Natural killer cell (primary cell): ENCODE results near the gene TSPAN13. TPM values are rescaled to one million over a fixed set of nuclear protein-coding genes. Genes with fewer than 3 reads are reported as not detected.

ENCODE experiments used
- ATAC-seq, 3 donors: fragments of 150-1000 bp in 2 of 3; fragments of 200-7000 bp in 1 of 3; cut with Tn5 transposase; 1 replicate in 1 of 3; 2 replicates in 2 of 3; pipeline ENCODE4 v1.10.0; 2021; ENCODE audit warnings: mild to moderate bottlenecking in 2 of 3, moderate library complexity in 2 of 3
- DNase-seq, 2 donors: peaks; one replicate each; pipeline versions ENCODE4 v3.0.0 to v3.0.0-alpha.2; 2013 to 2021; ENCODE audit warnings: mixed read lengths in 1 of 2
- H3K27ac ChIP-seq: one replicate; pipeline ENCODE4 v1.5.1; 2013; ENCODE audit warnings: mild to moderate bottlenecking, low read length
- H3K27me3 ChIP-seq: one replicate; pipeline ENCODE4 v1.6.1; 2013; ENCODE audit warnings: low read length; ENCODE audit not compliant: control insufficient read depth, insufficient read depth
- H3K36me3 ChIP-seq: one replicate; pipeline ENCODE4 v1.6.1; 2013; ENCODE audit warnings: low read length; ENCODE audit not compliant: control insufficient read depth, insufficient read depth
- H3K4me1 ChIP-seq: one replicate; pipeline ENCODE4 v1.6.1; 2013; ENCODE audit warnings: low read length; ENCODE audit not compliant: control insufficient read depth, insufficient read depth
- H3K4me3 ChIP-seq: one replicate; pipeline ENCODE4 v1.5.1; 2013; ENCODE audit warnings: low read length
- H3K9me3 ChIP-seq: one replicate; pipeline ENCODE4 v1.6.1; 2013; ENCODE audit warnings: low read length; ENCODE audit not compliant: control insufficient read depth, insufficient read depth
- H3K27ac Mint-ChIP-seq, 2 donors: one replicate each; pipeline ENCODE4 v1.8.0; 2022; ENCODE audit warnings: mild to moderate bottlenecking in 2 of 2, mixed read lengths in 2 of 2, moderate library complexity in 1 of 2
- H3K27me3 Mint-ChIP-seq, 2 donors: one replicate each; pipeline ENCODE4 v1.8.0; 2022; ENCODE audit warnings: low read depth in 2 of 2, mixed read lengths in 2 of 2
- H3K36me3 Mint-ChIP-seq: one replicate; pipeline ENCODE4 v1.8.0; 2022; ENCODE audit warnings: mixed read lengths
- H3K4me1 Mint-ChIP-seq, 2 donors: one replicate each; pipeline ENCODE4 v1.8.0; 2022; ENCODE audit warnings: mixed read lengths in 2 of 2
- H3K4me3 Mint-ChIP-seq: one replicate; pipeline ENCODE4 v1.8.0; 2022; ENCODE audit warnings: mild to moderate bottlenecking, moderate library complexity, mixed read lengths
- H3K9me3 Mint-ChIP-seq, 2 donors: one replicate each; pipeline ENCODE4 v1.8.0; 2022; ENCODE audit warnings: mixed read lengths in 2 of 2
- WGBS: methylation state at CpG from one replicate; pipeline ENCODE4 v1.1.7; 2013; ENCODE audit warnings: missing lambda C conversion rate; ENCODE audit not compliant: insufficient coverage; 5-methylcytosine and 5-hydroxymethylcytosine counted together
- intact Hi-C: fragments of 100-400 bp; cut with micrococcal nuclease; formaldehyde crosslinking; loops from one replicate; pipeline ENCODE4 v1.14.2; 2022
- total RNA-seq, 4 donors: library from RNA; stranded (reverse); fragments of 120-200 nt in 1 of 4; gene quantifications; one replicate each; pipeline versions ENCODE4 v1.2.3 to v1.2.4, GENCODE V29; 2013 to 2022
- TF ChIP-seq, protein P1 (sequence below): fragments of 200-600 bp; IDR thresholded peaks from one replicate; pipeline ENCODE4 v1.8.0; 2022; ENCODE audit warnings: antibody characterized with exemption

The TSPAN13 gene
- total RNA-seq, 3 donors from 2014 or later (not counting 1 experiment from before 2014, with no cell fraction given), result 1.4 to 2.3 (median 1.8) TPM

DNA sequence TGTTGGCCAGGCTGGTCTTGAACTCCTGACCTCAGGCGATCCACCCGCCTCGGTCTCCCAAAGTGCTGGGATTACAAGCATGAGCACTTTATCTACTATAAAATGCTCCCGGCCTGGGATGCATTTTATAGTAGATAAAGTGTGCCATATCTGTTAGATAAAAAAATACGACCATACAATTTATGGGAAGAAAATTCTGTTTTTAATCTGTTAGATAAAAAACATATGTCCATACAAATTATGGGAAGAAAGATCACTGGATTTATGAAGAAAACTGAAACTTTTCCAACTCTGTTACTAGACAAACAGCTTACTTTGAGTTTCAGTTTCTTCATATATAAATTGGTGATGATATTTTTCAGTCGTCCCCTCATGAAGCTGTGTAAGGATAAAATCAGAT lies 4.5 kb downstream of the TSPAN13 start:
- Mint-ChIP-seq H3K4me1 (peaks cover 20 to 21% of the 10 kb centered on the region in 2 donors), H3K27ac (no peak overlapping the region), H3K27me3 (peaks cover 0 to 16% of the 10 kb centered on the region in 2 donors), H3K4me3 (no peak overlapping the region), H3K36me3 (no peaks in the 10 kb centered on the region), H3K9me3 (no peaks in the 10 kb centered on the region)
- no peak overlapping the region for H3K27ac ChIP-seq
- intact Hi-C loops, result no loop called here
- H3K36me3 ChIP-seq, result no peaks in the 10 kb centered on the region
- TF ChIP-seq, protein P1, sequence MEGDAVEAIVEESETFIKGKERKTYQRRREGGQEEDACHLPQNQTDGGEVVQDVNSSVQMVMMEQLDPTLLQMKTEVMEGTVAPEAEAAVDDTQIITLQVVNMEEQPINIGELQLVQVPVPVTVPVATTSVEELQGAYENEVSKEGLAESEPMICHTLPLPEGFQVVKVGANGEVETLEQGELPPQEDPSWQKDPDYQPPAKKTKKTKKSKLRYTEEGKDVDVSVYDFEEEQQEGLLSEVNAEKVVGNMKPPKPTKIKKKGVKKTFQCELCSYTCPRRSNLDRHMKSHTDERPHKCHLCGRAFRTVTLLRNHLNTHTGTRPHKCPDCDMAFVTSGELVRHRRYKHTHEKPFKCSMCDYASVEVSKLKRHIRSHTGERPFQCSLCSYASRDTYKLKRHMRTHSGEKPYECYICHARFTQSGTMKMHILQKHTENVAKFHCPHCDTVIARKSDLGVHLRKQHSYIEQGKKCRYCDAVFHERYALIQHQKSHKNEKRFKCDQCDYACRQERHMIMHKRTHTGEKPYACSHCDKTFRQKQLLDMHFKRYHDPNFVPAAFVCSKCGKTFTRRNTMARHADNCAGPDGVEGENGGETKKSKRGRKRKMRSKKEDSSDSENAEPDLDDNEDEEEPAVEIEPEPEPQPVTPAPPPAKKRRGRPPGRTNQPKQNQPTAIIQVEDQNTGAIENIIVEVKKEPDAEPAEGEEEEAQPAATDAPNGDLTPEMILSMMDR, result no peak
- 96% methylated on average over 3 of the region's 6 CpGs for WGBS
- peaks cover 18% of the 10 kb centered on the region for H3K4me1 ChIP-seq
- peaks cover 14% of the 10 kb centered on the region for H3K27me3 ChIP-seq
- ATAC-seq (no peak), DNase-seq (no peak)
- no peaks in the 10 kb centered on the region for H3K9me3 ChIP-seq
- H3K4me3 ChIP-seq, result no peak overlapping the region

DNA sequence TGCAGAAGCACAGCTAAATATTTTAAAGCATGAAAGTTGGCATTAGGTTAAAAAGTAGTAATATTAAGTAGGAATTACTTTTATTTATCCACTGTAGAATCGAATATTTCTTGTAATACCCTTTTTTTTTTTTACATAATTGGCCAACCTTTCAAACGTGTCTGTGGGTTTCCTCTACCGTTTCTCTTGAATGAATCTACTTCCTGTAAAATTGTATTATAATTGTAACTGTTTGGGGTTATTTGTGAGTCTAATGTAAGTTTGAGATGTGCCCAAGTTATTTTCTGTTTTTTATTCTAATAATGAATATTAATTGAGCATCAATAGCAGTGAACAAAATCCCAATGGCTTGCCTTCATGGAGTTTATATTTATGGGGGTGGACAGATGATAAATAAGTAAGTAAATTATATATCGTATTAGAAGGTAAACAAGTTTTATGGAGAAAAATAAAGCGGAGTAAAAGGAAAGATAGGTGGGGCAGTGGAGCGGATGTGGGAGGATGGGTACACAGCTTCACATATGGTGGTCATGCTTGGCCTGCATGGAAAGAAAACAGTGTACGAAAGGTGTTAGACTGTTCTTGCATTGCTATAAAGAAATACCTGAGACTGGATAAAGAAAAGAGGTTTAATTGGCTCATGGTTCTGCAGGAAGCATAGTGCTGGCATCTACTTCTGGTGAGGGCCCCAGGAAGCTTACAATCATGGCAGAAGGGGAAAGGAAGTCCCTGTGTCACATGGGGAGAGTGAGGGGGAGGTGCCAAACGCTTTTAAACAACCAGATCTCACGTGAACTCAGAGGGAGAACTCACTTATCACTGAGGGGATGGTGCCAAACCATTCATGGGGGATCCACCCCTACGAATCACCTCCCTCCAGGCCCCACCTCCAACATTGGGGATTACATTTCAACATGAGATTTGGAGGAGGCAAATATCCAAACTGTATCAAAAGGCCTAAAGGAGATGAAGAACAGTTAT lies 5.4 kb downstream of the TSPAN13 start:
- ATAC-seq, result peak in 1 of 3 donors; percentile 51
- peaks cover 15% of the 10 kb centered on the region for H3K4me1 ChIP-seq
- no peaks in the 10 kb centered on the region for H3K36me3 Mint-ChIP-seq
- peaks cover 14% of the 10 kb centered on the region for H3K27me3 ChIP-seq
- H3K27ac ChIP-seq, result peak overlapping the region; percentile 32
- H3K4me3 Mint-ChIP-seq, result peak overlapping the region; percentile 61
- peak overlapping the region; percentile 20 for H3K4me3 ChIP-seq
- 73% methylated on average over 4 of the region's 10 CpGs for WGBS
- peak overlapping the region in 1 of 2 donors; percentile 41 for H3K27ac Mint-ChIP-seq
- no peak for DNase-seq
- TF ChIP-seq, protein P1, result no peak
- H3K9me3 ChIP-seq, result no peaks in the 10 kb centered on the region
- no peaks in the 10 kb centered on the region for H3K36me3 ChIP-seq
- H3K4me1 Mint-ChIP-seq, result peaks cover 20 to 21% of the 10 kb centered on the region in 2 donors
- H3K27me3 Mint-ChIP-seq, result peaks cover 0 to 14% of the 10 kb centered on the region in 2 donors
- intact Hi-C loops, result no loop called here
- H3K9me3 Mint-ChIP-seq, result no peaks in the 10 kb centered on the region

DNA sequence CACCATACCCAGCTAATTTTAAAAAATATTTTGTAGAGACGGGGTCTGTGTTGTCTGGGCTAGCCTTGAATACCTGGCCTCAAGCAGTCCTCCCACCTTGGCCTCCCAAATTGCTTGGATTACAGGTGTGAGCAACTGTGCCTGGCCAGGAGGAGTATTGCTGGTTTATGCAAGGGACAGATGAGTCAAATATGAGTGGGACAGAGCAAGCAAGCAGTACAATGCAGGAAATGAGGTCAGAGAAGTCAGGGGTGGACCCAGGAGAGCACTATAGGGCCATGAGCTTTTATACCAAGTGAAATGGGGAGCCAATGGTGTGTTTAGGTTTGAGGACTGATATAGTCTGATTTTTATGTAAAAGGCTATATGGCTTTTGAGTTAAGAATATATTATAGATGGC lies 6.3 kb downstream of the TSPAN13 start:
- Mint-ChIP-seq H3K27me3 (peaks cover 0 to 7% of the 10 kb centered on the region in 2 donors), H3K27ac (no peak overlapping the region), H3K9me3 (no peaks in the 10 kb centered on the region), H3K4me1 (peaks cover 11 to 13% of the 10 kb centered on the region in 2 donors), H3K36me3 (no peaks in the 10 kb centered on the region), H3K4me3 (no peak overlapping the region)
- intact Hi-C loops, result no loop called here
- H3K36me3 ChIP-seq, result no peaks in the 10 kb centered on the region
- DNase-seq (no peak), ATAC-seq (no peak)
- H3K27ac ChIP-seq, result no peak overlapping the region
- H3K4me3 ChIP-seq, result no peak overlapping the region
- WGBS, result 80% methylated on average over 1 of the region's 1 CpG
- TF ChIP-seq, protein P1, result no peak
- H3K9me3 ChIP-seq, result no peaks in the 10 kb centered on the region
- H3K27me3 ChIP-seq, result peaks cover 12% of the 10 kb centered on the region
- H3K4me1 ChIP-seq, result peaks cover 6% of the 10 kb centered on the region
